Neural progenitor cell (in vitro differentiated cells): ENCODE data around the gene COL8A2. TPM values are rescaled to one million over a fixed set of nuclear protein-coding genes. Genes with fewer than 3 reads are reported as not detected.
A peak's percentile ranks its signal among the peaks of the same experiment; 100 is the strongest.

Source experiments
- DNase-seq: peaks from one replicate; pipeline ENCODE4 v3.0.0-alpha.2; 2016; ENCODE audit warnings: low spot score
- H2AFZ ChIP-seq: fragments of 200-600 bp; sonication (generic); replicated peaks from 2 replicates; pipeline ENCODE4 v1.6.1; 2016; ENCODE audit warnings: antibody characterized with exemption
- H3F3A ChIP-seq: fragments of 200-600 bp; sonication (generic); 2 replicates; pipeline ENCODE4 v1.6.1; 2016; ENCODE audit warnings: antibody characterized with exemption, low read depth
- H3K27ac ChIP-seq: fragments of 200-600 bp; sonication (generic); 2 replicates; pipeline ENCODE4 v1.5.1; 2016; ENCODE audit warnings: mild to moderate bottlenecking
- H3K27me3 ChIP-seq: fragments of 200-600 bp; sonication (generic); 2 replicates; pipeline ENCODE4 v1.6.1; 2016; ENCODE audit warnings: mild to moderate bottlenecking, moderate library complexity
- H3K36me3 ChIP-seq: fragments of 200-600 bp; sonication (generic); 2 replicates; pipeline ENCODE4 v1.5.1; 2016
- H3K4me1 ChIP-seq: fragments of 200-600 bp; sonication (generic); 2 replicates; pipeline ENCODE4 v1.6.1; 2016; ENCODE audit warnings: mixed run types
- H3K4me2 ChIP-seq: fragments of 200-600 bp; sonication (generic); 2 replicates; pipeline ENCODE4 v1.6.1; 2016
- H3K4me3 ChIP-seq: fragments of 200-600 bp; sonication (generic); 2 replicates; pipeline ENCODE4 v1.5.1; 2016
- H3K79me2 ChIP-seq: fragments of 200-600 bp; sonication (generic); 2 replicates; pipeline ENCODE4 v1.6.1; 2016; ENCODE audit warnings: low read depth
- H3K9ac ChIP-seq: fragments of 200-600 bp; sonication (generic); 2 replicates; pipeline ENCODE4 v1.6.1; 2016
- H3K9me3 ChIP-seq: fragments of 200-600 bp; sonication (generic); 2 replicates; pipeline ENCODE4 v1.5.1; 2016; ENCODE audit warnings: low read depth
- H4K20me1 ChIP-seq: fragments of 200-600 bp; sonication (generic); 2 replicates; pipeline ENCODE4 v1.6.1; 2016; ENCODE audit warnings: low read depth
- H3K27ac Mint-ChIP-seq: 3 replicates; pipeline ENCODE4 v1.8.0; 2021; ENCODE audit warnings: mixed read lengths
- H3K27me3 Mint-ChIP-seq: 2 replicates; pipeline ENCODE4 v1.8.0; 2022; ENCODE audit warnings: low read depth, mild to moderate bottlenecking, inconsistent platforms, moderate library complexity, mixed read lengths; ENCODE audit not compliant: insufficient read depth
- H3K36me3 Mint-ChIP-seq: 3 replicates; pipeline ENCODE4 v1.8.0; 2021; ENCODE audit warnings: mixed read lengths
- H3K4me1 Mint-ChIP-seq: 3 replicates; pipeline ENCODE4 v1.8.0; 2021; ENCODE audit warnings: mixed read lengths
- H3K4me3 Mint-ChIP-seq: 3 replicates; pipeline ENCODE4 v1.8.0; 2021; ENCODE audit warnings: mild to moderate bottlenecking, moderate library complexity, mixed read lengths
- H3K9me3 Mint-ChIP-seq: 3 replicates; pipeline ENCODE4 v1.8.0; 2020; ENCODE audit warnings: mixed read lengths
- EZH2 ChIP-seq: fragments of 200-600 bp; sonication (generic); IDR thresholded peaks from 2 replicates; pipeline ENCODE4 v1.6.1; 2017; ENCODE audit warnings: antibody characterized with exemption, mild to moderate bottlenecking, moderate library complexity
- EZH2phosphoT487 ChIP-seq: fragments of 200-600 bp; sonication (generic); IDR thresholded peaks from 2 replicates; pipeline ENCODE4 v1.6.1; 2017; ENCODE audit warnings: antibody characterized with exemption
- total RNA-seq: library from RNA; depleted of rRNA; stranded (reverse); fragments of >200 nt; gene quantifications from 2 replicates; pipeline ENCODE4 v1.2.3, GENCODE V29; 2015; ENCODE audit warnings: low replicate concordance
- TF ChIP-seq, protein P1 (sequence below): fragments of 200-600 bp; sonication (generic); IDR thresholded peaks from 2 replicates; pipeline ENCODE4 v1.5.1; 2017; ENCODE audit warnings: antibody characterized with exemption, mild to moderate bottlenecking

The COL8A2 gene
- total RNA-seq, 1 donor from 2014 or later: not detected

DNA sequence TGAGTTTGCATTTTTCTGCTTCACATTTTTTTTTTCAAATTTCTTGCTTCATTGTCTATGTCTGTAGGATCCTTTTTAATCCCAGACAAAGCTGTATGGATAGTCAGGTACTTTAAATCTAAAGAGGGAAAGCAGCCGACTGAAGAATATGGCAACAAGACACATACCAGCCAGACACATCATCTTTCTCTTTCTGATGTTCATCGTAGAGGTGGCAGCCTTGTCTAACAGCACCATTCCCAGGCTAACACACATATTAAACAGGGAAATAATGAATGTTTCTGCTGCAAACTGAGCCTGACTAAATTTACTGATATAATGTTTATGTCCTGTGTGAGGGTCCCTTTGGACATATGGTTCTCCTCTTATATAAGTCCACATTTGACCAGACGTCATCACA, 44.8 kb downstream of the COL8A2 start:
- H3K27me3 Mint-ChIP-seq: peaks cover 5% of the 10 kb centered on the region
- H3K4me1 Mint-ChIP-seq: peaks cover 21% of the 10 kb centered on the region

DNA sequence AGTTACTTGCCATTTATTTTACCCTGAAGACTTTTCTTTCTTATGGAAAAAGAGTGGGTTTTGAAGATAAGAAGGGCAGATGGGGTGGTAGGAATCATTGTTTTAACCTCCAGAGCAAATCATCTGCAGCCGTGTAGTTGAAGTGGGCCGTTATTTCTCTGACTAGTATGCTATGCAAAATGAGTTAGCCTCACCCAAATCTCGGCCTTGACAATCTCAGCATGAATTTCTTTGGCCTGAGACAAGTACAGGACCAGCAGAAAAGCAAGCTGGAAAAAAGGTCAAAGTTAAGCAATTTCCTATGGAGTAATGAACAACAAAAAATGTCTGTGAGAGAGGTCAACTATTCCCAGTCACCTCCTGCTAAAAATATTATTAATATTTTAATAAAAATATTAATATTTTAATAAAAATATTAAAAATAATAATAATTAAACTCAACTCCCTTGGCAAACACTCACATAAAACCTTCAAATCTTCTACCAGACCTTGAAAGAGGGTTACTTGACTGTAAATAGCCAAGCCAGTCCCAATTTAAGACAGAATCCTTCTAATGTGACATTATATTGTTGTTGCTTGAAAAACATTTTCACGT, 47.9 kb downstream of the COL8A2 start:
- H3K9me3 Mint-ChIP-seq: no peaks in the 10 kb centered on the region
- H3K36me3 Mint-ChIP-seq: no peaks in the 10 kb centered on the region
- Histone ChIP-seq H3K9me3 (no peaks in the 10 kb centered on the region), H3K9ac (no peak overlapping the region), H3K27ac (no peak overlapping the region), H2AFZ (no peak overlapping the region), H3K4me3 (no peak overlapping the region), H3K79me2 (no peaks in the 10 kb centered on the region), H3K27me3 (no peaks in the 10 kb centered on the region), H3K36me3 (no peaks in the 10 kb centered on the region), H3K4me2 (no peak overlapping the region), H3K4me1 (peaks cover 8% of the 10 kb centered on the region), H3F3A (peaks cover 4% of the 10 kb centered on the region), H4K20me1 (no peaks in the 10 kb centered on the region)
- no peak overlapping the region for H3K4me3 Mint-ChIP-seq
- DNase-seq: no peak
- H3K4me1 Mint-ChIP-seq: peaks cover 11% of the 10 kb centered on the region
- no peaks in the 10 kb centered on the region for H3K27me3 Mint-ChIP-seq
- no peak overlapping the region for H3K27ac Mint-ChIP-seq
- TF ChIP-seq EZH2phosphoT487 (no peak), EZH2 (no peak)
- TF ChIP-seq, protein P1, sequence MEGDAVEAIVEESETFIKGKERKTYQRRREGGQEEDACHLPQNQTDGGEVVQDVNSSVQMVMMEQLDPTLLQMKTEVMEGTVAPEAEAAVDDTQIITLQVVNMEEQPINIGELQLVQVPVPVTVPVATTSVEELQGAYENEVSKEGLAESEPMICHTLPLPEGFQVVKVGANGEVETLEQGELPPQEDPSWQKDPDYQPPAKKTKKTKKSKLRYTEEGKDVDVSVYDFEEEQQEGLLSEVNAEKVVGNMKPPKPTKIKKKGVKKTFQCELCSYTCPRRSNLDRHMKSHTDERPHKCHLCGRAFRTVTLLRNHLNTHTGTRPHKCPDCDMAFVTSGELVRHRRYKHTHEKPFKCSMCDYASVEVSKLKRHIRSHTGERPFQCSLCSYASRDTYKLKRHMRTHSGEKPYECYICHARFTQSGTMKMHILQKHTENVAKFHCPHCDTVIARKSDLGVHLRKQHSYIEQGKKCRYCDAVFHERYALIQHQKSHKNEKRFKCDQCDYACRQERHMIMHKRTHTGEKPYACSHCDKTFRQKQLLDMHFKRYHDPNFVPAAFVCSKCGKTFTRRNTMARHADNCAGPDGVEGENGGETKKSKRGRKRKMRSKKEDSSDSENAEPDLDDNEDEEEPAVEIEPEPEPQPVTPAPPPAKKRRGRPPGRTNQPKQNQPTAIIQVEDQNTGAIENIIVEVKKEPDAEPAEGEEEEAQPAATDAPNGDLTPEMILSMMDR: no peak

More for the DNA sequence above, 44.8 kb downstream of the COL8A2 start:
- Histone ChIP-seq H3K9ac (peak overlapping the region; percentile 22), H3K36me3 (no peaks in the 10 kb centered on the region), H3K9me3 (no peaks in the 10 kb centered on the region), H3K4me1 (peaks cover 9% of the 10 kb centered on the region), H2AFZ (no peak overlapping the region), H3K4me3 (no peak overlapping the region), H3K27me3 (no peaks in the 10 kb centered on the region), H3F3A (peaks cover 13% of the 10 kb centered on the region), H3K27ac (no peak overlapping the region), H4K20me1 (no peaks in the 10 kb centered on the region), H3K79me2 (no peaks in the 10 kb centered on the region), H3K4me2 (no peak overlapping the region)
- Mint-ChIP-seq H3K9me3 (no peaks in the 10 kb centered on the region), H3K27ac (no peak overlapping the region), H3K36me3 (peaks cover 4% of the 10 kb centered on the region), H3K4me3 (no peak overlapping the region)
- TF ChIP-seq EZH2: no peak
- no peak for TF ChIP-seq EZH2phosphoT487
- TF ChIP-seq, protein P1: no peak
- DNase-seq: no peak

DNA sequence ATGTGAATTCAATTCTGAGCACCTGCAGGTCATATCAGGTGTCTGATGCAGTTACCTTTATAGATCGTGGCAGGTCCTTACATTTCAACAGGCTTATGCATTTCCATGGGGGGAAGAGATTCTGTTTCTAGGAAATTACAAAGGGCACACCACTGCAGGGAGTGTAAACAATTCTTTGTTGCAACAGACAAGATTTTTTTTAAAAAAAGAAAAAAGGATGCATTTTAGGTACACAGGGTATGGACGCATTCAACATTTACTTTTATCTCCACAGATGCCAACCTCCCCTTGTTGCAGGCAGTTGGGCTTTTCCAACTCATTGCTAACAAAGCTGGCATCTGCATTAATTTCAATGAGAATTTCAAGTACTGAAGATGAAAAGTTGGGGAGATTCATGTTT, 54.7 kb downstream of the COL8A2 start:
- Histone ChIP-seq H3F3A (peaks cover 4% of the 10 kb centered on the region), H3K9me3 (no peaks in the 10 kb centered on the region), H2AFZ (no peak overlapping the region), H3K27me3 (no peaks in the 10 kb centered on the region), H3K4me1 (peaks cover 8% of the 10 kb centered on the region), H3K4me3 (no peak overlapping the region), H3K4me2 (no peak overlapping the region), H3K79me2 (no peaks in the 10 kb centered on the region), H3K9ac (peak overlapping the region; percentile 19), H3K36me3 (no peaks in the 10 kb centered on the region), H3K27ac (no peak overlapping the region), H4K20me1 (no peaks in the 10 kb centered on the region)
- Mint-ChIP-seq H3K27me3 (peaks cover 3% of the 10 kb centered on the region), H3K4me3 (no peak overlapping the region), H3K36me3 (no peaks in the 10 kb centered on the region), H3K9me3 (no peaks in the 10 kb centered on the region), H3K4me1 (peaks cover 7% of the 10 kb centered on the region), H3K27ac (no peak overlapping the region)
- no peak for DNase-seq
- TF ChIP-seq EZH2phosphoT487: no peak
- TF ChIP-seq, protein P1: no peak
- no peak for TF ChIP-seq EZH2
